Lower leg skin (tissue), 4 donors: ENCODE measurements around the gene TMEM150B. TPM values are rescaled to one million over a fixed set of nuclear protein-coding genes. Genes with fewer than 3 reads are reported as not detected.

Source experiments
- DNase-seq, 2 donors: peaks; one replicate each; pipeline ENCODE4 v3.0.0-alpha.2; 2019; ENCODE audit warnings: low spot score in 2 of 2
- H3K4me3 ChIP-seq: fragments of 200-600 bp; sonication (generic); 2 replicates; pipeline ENCODE4 v1.5.1; 2017; ENCODE audit warnings: mild to moderate bottlenecking, low read depth; ENCODE audit not compliant: poor library complexity, severe bottlenecking
- CTCF ChIP-seq, 3 donors: fragments of 450-650 bp; IDR thresholded peaks; one replicate each; pipeline ENCODE4 v1.5.1; 2016; ENCODE audit warnings: antibody characterized with exemption in 3 of 3, mild to moderate bottlenecking in 3 of 3, moderate library complexity in 2 of 3
- POLR2A ChIP-seq, 2 donors: fragments of 450-650 bp; IDR thresholded peaks; one replicate each; pipeline ENCODE4 v1.6.1; 2016 to 2017; ENCODE audit warnings: antibody characterized with exemption in 2 of 2, mild to moderate bottlenecking in 1 of 2, moderate library complexity in 1 of 2
- WGBS, 2 donors: methylation state at CpG; one replicate each; pipeline ENCODE4 v1.1.5; 2018; 5-methylcytosine and 5-hydroxymethylcytosine counted together
- intact Hi-C: fragments of 100-400 bp; cut with DNase I; formaldehyde crosslinking; loops from one replicate; pipeline ENCODE4 v1.15.0; 2023; ENCODE audit warnings: low total_unique reads
- total RNA-seq, 4 donors: library from RNA; depleted of rRNA; stranded (reverse); fragments of >200 nt; gene quantifications; one replicate each; pipeline ENCODE4 v1.1.0, GENCODE V29; 2016

Gene TMEM150B
- total RNA-seq, 4 donors from 2014 or later: 0.58 TPM; not detected in 3

DNA sequence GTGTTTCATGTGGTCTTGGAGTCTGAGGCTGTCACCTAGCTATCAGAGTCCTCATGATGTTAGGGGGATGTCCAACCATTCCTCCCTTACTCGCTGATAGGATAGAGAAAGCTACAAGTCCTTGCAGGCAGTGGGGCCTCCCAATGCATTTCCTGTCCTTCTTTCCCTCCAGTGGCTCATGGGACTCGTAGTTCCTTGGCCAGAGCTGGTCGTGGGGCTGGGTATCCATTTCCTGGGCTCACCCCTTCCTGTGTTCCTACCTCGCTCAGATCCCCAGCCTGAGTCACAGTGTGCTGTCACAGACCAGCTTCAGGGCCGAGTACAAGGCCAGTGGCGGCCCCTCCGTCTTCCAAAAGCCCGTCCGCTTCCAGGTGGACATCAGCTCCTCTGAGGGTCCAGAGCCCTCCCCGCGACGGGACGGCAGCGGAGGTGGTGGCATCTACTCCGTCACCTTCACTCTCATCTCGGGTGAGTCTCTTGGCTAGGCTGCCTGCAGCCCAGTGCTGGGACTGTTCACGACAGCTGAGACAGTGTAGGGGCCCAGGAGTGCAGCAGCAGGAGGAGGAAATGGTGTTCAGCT, 19.1 kb downstream of the TMEM150B start:
- no peak overlapping the region for H3K4me3 ChIP-seq
- TF ChIP-seq POLR2A (IDR thresholded peaks at IDR 0.05): no peak
- TF ChIP-seq CTCF (IDR thresholded peaks at IDR 0.05): no peak
- 90 to 95% methylated on average over 14 to 17 of the region's 17 CpGs for WGBS, 2 donors
- intact Hi-C loops: no loop called here
- DNase-seq: no peak

DNA sequence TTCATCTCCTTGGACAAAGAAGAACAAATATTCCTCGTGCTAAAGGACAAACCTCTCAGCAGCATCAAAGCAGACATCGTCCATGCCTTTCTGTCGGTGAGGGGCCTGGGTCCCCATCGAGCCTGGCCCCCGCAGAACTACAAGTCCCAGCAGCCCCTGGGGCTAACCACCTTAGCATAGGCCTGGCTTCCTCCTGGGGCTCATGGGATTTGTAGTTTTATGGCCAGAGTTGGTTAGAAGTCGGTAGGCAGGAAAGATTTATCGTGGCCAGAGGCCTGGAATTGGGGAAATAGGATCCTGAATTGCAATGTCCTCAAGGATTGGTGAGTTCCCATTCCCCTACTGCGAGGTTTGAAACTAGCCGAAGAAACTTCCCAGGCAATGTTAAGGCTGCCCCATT, 19.6 kb downstream of the TMEM150B start:
- intact Hi-C loops: no loop called here
- TF ChIP-seq POLR2A (IDR thresholded peaks at IDR 0.05) (no peak), CTCF (IDR thresholded peaks at IDR 0.05) (no peak)
- DNase-seq: no peak
- WGBS, 2 donors: 80 to 90% methylated on average over 9 of the region's 9 CpGs
- no peak overlapping the region for H3K4me3 ChIP-seq

- H3K4me3 ChIP-seq: no peak overlapping the region
- no peak for DNase-seq
- WGBS, 2 donors: 60 to 75% methylated on average over 14 of the region's 14 CpGs
- TF ChIP-seq CTCF (IDR thresholded peaks at IDR 0.05) (no peak), POLR2A (IDR thresholded peaks at IDR 0.05) (no peak)
- intact Hi-C loops: no loop called here
Observed at GRCh38 chr19:55304980-55305379, 20.2 kb downstream of the TMEM150B start.

- TF ChIP-seq POLR2A (IDR thresholded peaks at IDR 0.05) (no peak), CTCF (IDR thresholded peaks at IDR 0.05) (no peak)
- 88 to 92% methylated on average over 34 to 36 of the region's 39 CpGs for WGBS, 2 donors
- DNase-seq: no peak
- H3K4me3 ChIP-seq: no peak overlapping the region
- intact Hi-C loops: no loop called here
Observed at GRCh38 chr19:55304279-55304978, 20.7 kb downstream of the TMEM150B start.

DNA sequence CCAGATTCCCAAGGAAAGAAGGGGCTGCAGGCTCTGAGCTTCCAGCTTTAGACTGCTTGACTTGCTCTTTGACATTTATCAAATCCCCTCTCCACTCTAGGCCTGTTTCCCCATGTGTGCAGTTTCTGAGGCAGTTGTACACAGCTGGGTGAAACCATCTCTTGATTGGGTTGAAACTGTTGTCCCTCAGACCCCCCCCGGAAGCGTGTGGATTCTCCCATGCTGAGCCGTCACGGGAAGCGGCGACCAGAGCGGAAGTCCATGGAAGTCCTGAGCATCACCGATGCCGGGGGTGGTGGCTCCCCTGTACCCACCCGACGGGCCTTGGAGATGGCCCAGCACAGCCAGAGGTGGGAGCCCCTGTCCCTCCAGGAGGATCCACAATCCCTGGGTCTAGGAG, 21.7 kb downstream of the TMEM150B start:
- WGBS, 2 donors: 92 to 94% methylated on average over 11 of the region's 11 CpGs
- DNase-seq: no peak
- TF ChIP-seq POLR2A (IDR thresholded peaks at IDR 0.05): no peak
- TF ChIP-seq CTCF (IDR thresholded peaks at IDR 0.05): no peak
- no peak overlapping the region for H3K4me3 ChIP-seq
- intact Hi-C loops: no loop called here
